Measurements from ENCODE around the gene TMEM116. TPM values are rescaled to one million over a fixed set of nuclear protein-coding genes. Genes with fewer than 3 reads are reported as not detected.

Gene TMEM116
- total RNA-seq, 3 donors from 2014 or later = 19.0 to 46.4 (median 29.8) TPM

- Histone ChIP-seq H3K27me3 (no peaks in the 10 kb centered on the region), H3K4me1 (no peaks in the 10 kb centered on the region), H3K4me3 (no peak overlapping the region), H3K9me3 (no peaks in the 10 kb centered on the region), H3K27ac (no peak overlapping the region), H3K36me3 (no peaks in the 10 kb centered on the region)
- TF ChIP-seq POLR2A (IDR thresholded peaks at IDR 0.05) (no peak), POLR2AphosphoS5 (IDR thresholded peaks at IDR 0.05) (no peak), CTCF (IDR thresholded peaks at IDR 0.05) (no peak)
- intact Hi-C loops (cut with DNase I; ENCODE audit: low total_unique reads) = no loop called here
- no peak for DNase-seq (ENCODE audit: low spot score in 2 of 2)
Observed at GRCh38 chr12:111893287-111893686, 119.7 kb downstream of the TMEM116 start.

GRCh38 chr12:111887926-111888745, 124.8 kb downstream of the TMEM116 start:
- Histone ChIP-seq H3K27me3 (no peaks in the 10 kb centered on the region), H3K4me3 (no peak overlapping the region), H3K27ac (no peak overlapping the region), H3K9me3 (no peaks in the 10 kb centered on the region), H3K4me1 (no peaks in the 10 kb centered on the region), H3K36me3 (no peaks in the 10 kb centered on the region)
- no peak for DNase-seq (ENCODE audit: low spot score in 2 of 2)
- intact Hi-C loops (cut with DNase I; ENCODE audit: low total_unique reads) = no loop called here
- TF ChIP-seq POLR2AphosphoS5 (IDR thresholded peaks at IDR 0.05) (no peak), POLR2A (IDR thresholded peaks at IDR 0.05) (no peak), CTCF (IDR thresholded peaks at IDR 0.05) (no peak)

- Histone ChIP-seq H3K36me3 (no peaks in the 10 kb centered on the region), H3K27ac (no peak overlapping the region), H3K4me3 (no peak overlapping the region), H3K27me3 (no peaks in the 10 kb centered on the region), H3K4me1 (no peaks in the 10 kb centered on the region), H3K9me3 (no peaks in the 10 kb centered on the region)
- DNase-seq (ENCODE audit: low spot score in 2 of 2) = no peak
- no peak for TF ChIP-seq CTCF (IDR thresholded peaks at IDR 0.05)
- no peak for TF ChIP-seq POLR2A (IDR thresholded peaks at IDR 0.05)
- TF ChIP-seq POLR2AphosphoS5 (IDR thresholded peaks at IDR 0.05) = no peak
- intact Hi-C loops (cut with DNase I; ENCODE audit: low total_unique reads) = no loop called here
Observed at GRCh38 chr12:111886662-111887545, 126.1 kb downstream of the TMEM116 start.

- intact Hi-C loops (cut with DNase I; ENCODE audit: low total_unique reads) = no loop called here
- H3K27me3 ChIP-seq = no peaks in the 10 kb centered on the region
- no peak for DNase-seq (ENCODE audit: low spot score in 2 of 2)
- no peak overlapping the region for H3K4me3 ChIP-seq
- H3K27ac ChIP-seq = no peak overlapping the region
- no peaks in the 10 kb centered on the region for H3K36me3 ChIP-seq
- TF ChIP-seq POLR2AphosphoS5 (IDR thresholded peaks at IDR 0.05) (no peak), POLR2A (IDR thresholded peaks at IDR 0.05) (no peak), CTCF (IDR thresholded peaks at IDR 0.05) (no peak)
- H3K9me3 ChIP-seq = no peaks in the 10 kb centered on the region
- no peaks in the 10 kb centered on the region for H3K4me1 ChIP-seq
Observed at GRCh38 chr12:111881716-111882115, 131.2 kb downstream of the TMEM116 start.

Other genes starting within 250 kb of the TMEM116 start
- 100 to 1,000 TPM in 1 of 3 donors, 10 to 100 TPM in 2; 56.4 to 433 (median 63.4) TPM for gene ALDH2, start 246.2 kb downstream of the TMEM116 start, total RNA-seq
- 10 to 100 TPM; 38.2 to 59.7 (median 40.0) TPM for gene MAPKAPK5, start 170.9 kb downstream of the TMEM116 start, total RNA-seq
- 10 to 100 TPM; 40.3 to 52.8 (median 41.0) TPM for gene ERP29, start 261 bp upstream of the TMEM116 start, total RNA-seq
- 10 to 100 TPM; 16.8 to 48.3 (median 37.0) TPM for gene NAA25, start 95.6 kb upstream of the TMEM116 start, total RNA-seq
- gene TRAFD1, start 112.4 kb upstream of the TMEM116 start, total RNA-seq = 10 to 100 TPM; 25.9 to 64.2 (median 54.4) TPM

Data from breast epithelium (tissue), 4 donors.